Suprapubic skin (tissue), 4 donors: ENCODE data around the gene RIMBP2. TPM values are rescaled to one million over a fixed set of nuclear protein-coding genes. Genes with fewer than 3 reads are reported as not detected.

Source experiments
- DNase-seq, 2 donors: peaks; one replicate each; pipeline ENCODE4 v3.0.0-alpha.2; 2019; ENCODE audit warnings: low spot score in 2 of 2
- H3K27ac ChIP-seq: fragments of 200-600 bp; sonication (generic); one replicate; pipeline ENCODE4 v1.5.1; 2019
- H3K27me3 ChIP-seq: fragments of 200-600 bp; sonication (generic); one replicate; pipeline ENCODE4 v1.5.1; 2019
- H3K36me3 ChIP-seq: fragments of 200-600 bp; sonication (generic); one replicate; pipeline ENCODE4 v1.5.1; 2019
- H3K4me1 ChIP-seq: fragments of 200-600 bp; sonication (generic); one replicate; pipeline ENCODE4 v1.5.1; 2019
- H3K4me3 ChIP-seq: fragments of 200-600 bp; sonication (generic); one replicate; pipeline ENCODE4 v1.5.1; 2019; ENCODE audit warnings: mild to moderate bottlenecking
- H3K9me3 ChIP-seq: fragments of 200-600 bp; sonication (generic); one replicate; pipeline ENCODE4 v1.5.1; 2019
- CTCF ChIP-seq, 2 donors: fragments of 200-600 bp in 1 of 2; fragments of 450-650 bp in 1 of 2; sonication (generic) in 1 of 2; IDR thresholded peaks; one replicate each; pipeline ENCODE4 v1.5.1; 2016 to 2019; ENCODE audit warnings: antibody characterized with exemption in 2 of 2, mild to moderate bottlenecking in 1 of 2, moderate library complexity in 1 of 2
- EP300 ChIP-seq: sonication (generic); formaldehyde crosslinking; IDR thresholded peaks from one replicate; pipeline ENCODE4 v1.6.1; 2017; ENCODE audit warnings: antibody characterized with exemption
- POLR2A ChIP-seq, 2 donors: fragments of 450-650 bp; IDR thresholded peaks; one replicate each; pipeline ENCODE4 v1.6.1; 2017; ENCODE audit warnings: antibody characterized with exemption in 2 of 2, mild to moderate bottlenecking in 2 of 2, moderate library complexity in 2 of 2
- POLR2AphosphoS5 ChIP-seq, 3 donors: sonication (generic); formaldehyde crosslinking; IDR thresholded peaks; one replicate each; pipeline ENCODE4 v1.6.1; 2017; ENCODE audit warnings: antibody characterized with exemption in 3 of 3
- WGBS: methylation state at CpG from one replicate; pipeline ENCODE4 v1.1.5; 2018; 5-methylcytosine and 5-hydroxymethylcytosine counted together
- total RNA-seq, 4 donors: library from RNA; depleted of rRNA; stranded (reverse); fragments of >200 nt; gene quantifications; one replicate each; pipeline ENCODE4 v1.1.0, GENCODE V29; 2016

Gene RIMBP2
- 10 to 100 TPM in 1 of 4 donors, 1 to 10 TPM in 3; 2.1 to 21.8 (median 3.0) TPM for total RNA-seq

- TF ChIP-seq CTCF (IDR thresholded peaks at IDR 0.05) (no peak), POLR2AphosphoS5 (IDR thresholded peaks at IDR 0.05) (no peak), EP300 (no peak), POLR2A (IDR thresholded peaks at IDR 0.05) (no peak)
- 3% methylated on average over 25 of the region's 35 CpGs for WGBS
- no peaks in the 10 kb centered on the region for H3K36me3 ChIP-seq
- H3K4me3 ChIP-seq = peak within 1 kb of the TSS; percentile 50
- peaks cover 42% of the 10 kb centered on the region for H3K27me3 ChIP-seq
- peaks cover 37% of the 10 kb centered on the region for H3K4me1 ChIP-seq
- no peak for DNase-seq
- no peak within 1 kb of the TSS for H3K27ac ChIP-seq
- H3K9me3 ChIP-seq = no peaks in the 10 kb centered on the region
These were observed at the start of gene RIMBP2 for GRCh38 chr12:130715998-130716968. Gene RIMBP2, minus strand, starts transcription at chr12:130716299. Its CDS starts 237,286 bp downstream, at chr12:130479013.

- Histone ChIP-seq H3K27me3 (peaks cover 37% of the 10 kb centered on the region), H3K27ac (no peak overlapping the region), H3K9me3 (no peaks in the 10 kb centered on the region), H3K4me1 (peaks cover 3% of the 10 kb centered on the region), H3K4me3 (no peak overlapping the region), H3K36me3 (no peaks in the 10 kb centered on the region)
- TF ChIP-seq CTCF (IDR thresholded peaks at IDR 0.05) (no peak), EP300 (no peak), POLR2AphosphoS5 (IDR thresholded peaks at IDR 0.05) (no peak), POLR2A (IDR thresholded peaks at IDR 0.05) (no peak)
- no peak for DNase-seq
- 90% methylated on average over 8 of the region's 8 CpGs for WGBS
These were observed 49.1 kb upstream of the RIMBP2 start for GRCh38 chr12:130765186-130765659.

GRCh38 chr12:130764475-130765185, 48.5 kb upstream of the RIMBP2 start:
- TF ChIP-seq EP300 (no peak), POLR2AphosphoS5 (IDR thresholded peaks at IDR 0.05) (no peak), POLR2A (IDR thresholded peaks at IDR 0.05) (no peak), CTCF (IDR thresholded peaks at IDR 0.05) (no peak)
- no peak overlapping the region for H3K4me3 ChIP-seq
- H3K9me3 ChIP-seq = no peaks in the 10 kb centered on the region
- peaks cover 38% of the 10 kb centered on the region for H3K27me3 ChIP-seq
- 87% methylated on average over 14 of the region's 14 CpGs for WGBS
- H3K36me3 ChIP-seq = no peaks in the 10 kb centered on the region
- no peak overlapping the region for H3K27ac ChIP-seq
- no peak for DNase-seq
- peaks cover 3% of the 10 kb centered on the region for H3K4me1 ChIP-seq

GRCh38 chr12:130764073-130764472, 48.0 kb upstream of the RIMBP2 start:
- peaks cover 38% of the 10 kb centered on the region for H3K27me3 ChIP-seq
- no peak for DNase-seq
- H3K4me3 ChIP-seq = no peak overlapping the region
- H3K4me1 ChIP-seq = peaks cover 3% of the 10 kb centered on the region
- H3K9me3 ChIP-seq = no peaks in the 10 kb centered on the region
- WGBS = 96% methylated on average over 4 of the region's 4 CpGs
- no peaks in the 10 kb centered on the region for H3K36me3 ChIP-seq
- TF ChIP-seq POLR2A (IDR thresholded peaks at IDR 0.05) (no peak), EP300 (no peak), CTCF (IDR thresholded peaks at IDR 0.05) (no peak), POLR2AphosphoS5 (IDR thresholded peaks at IDR 0.05) (no peak)
- H3K27ac ChIP-seq = no peak overlapping the region

- WGBS = 64% methylated on average over 8 of the region's 10 CpGs
- Histone ChIP-seq H3K4me1 (peaks cover 3% of the 10 kb centered on the region), H3K27me3 (peaks cover 30% of the 10 kb centered on the region), H3K9me3 (no peaks in the 10 kb centered on the region), H3K4me3 (no peak overlapping the region), H3K36me3 (no peaks in the 10 kb centered on the region), H3K27ac (no peak overlapping the region)
- TF ChIP-seq POLR2AphosphoS5 (IDR thresholded peaks at IDR 0.05) (no peak), EP300 (no peak), POLR2A (IDR thresholded peaks at IDR 0.05) (no peak), CTCF (IDR thresholded peaks at IDR 0.05) (no peak)
- DNase-seq = no peak
These were observed 46.2 kb upstream of the RIMBP2 start for GRCh38 chr12:130762319-130762675.
